Right lobe of liver (tissue), 4 donors: ENCODE results near the gene PLPP2.

Experiments
- POLR2A ChIP-seq: fragments of 450-650 bp; IDR thresholded peaks from one replicate; pipeline ENCODE4 v1.6.1; 2017; ENCODE audit warnings: antibody characterized with exemption, mild to moderate bottlenecking
- TF ChIP-seq, protein P1 (sequence below), 4 donors: fragments of 200-600 bp in 3 of 4; fragments of 450-650 bp in 1 of 4; IDR thresholded peaks; one replicate each; pipeline versions ENCODE4 v1.5.1 to v1.8.0; 2016 to 2022; ENCODE audit warnings: antibody characterized with exemption in 4 of 4, mild to moderate bottlenecking in 2 of 4
- donor health status: DM: no; HTN: no; CAD: no.
- donor health status: DM: no; HTN: no; CAD: no.
- donor health status: DM: no; HTN: yes; CAD: no.

DNA sequence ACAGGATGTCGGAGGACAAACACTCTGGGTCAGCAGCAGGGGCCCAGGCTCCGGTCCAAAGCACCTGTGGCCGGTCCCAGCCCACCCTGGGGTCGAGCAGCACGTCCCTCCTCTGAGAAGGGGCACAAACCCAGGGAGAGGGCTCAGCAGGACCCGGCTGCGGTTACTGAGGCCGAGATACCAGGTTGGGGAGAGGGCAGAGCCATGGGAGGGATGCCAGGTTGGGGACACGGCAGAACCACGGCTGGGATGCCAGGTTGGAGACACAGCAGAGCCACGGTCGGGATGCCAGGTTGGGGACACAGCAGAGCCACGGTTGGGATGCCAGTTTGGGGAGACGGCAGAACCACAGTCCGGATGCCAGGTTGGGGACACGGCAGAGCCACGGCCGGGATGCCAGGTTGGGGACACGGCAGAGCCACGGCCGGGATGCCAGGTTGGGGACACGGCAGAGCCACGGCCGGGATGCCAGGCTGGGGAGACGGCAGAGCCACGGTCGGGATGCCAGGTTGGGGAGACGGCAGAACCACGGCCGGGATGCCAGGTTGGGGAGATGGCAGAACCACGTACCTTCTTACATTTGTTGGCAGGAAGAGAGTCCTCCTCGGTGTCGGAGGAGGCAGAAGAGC is 34.8 kb upstream of the PLPP2 start:
- TF ChIP-seq, protein P1, sequence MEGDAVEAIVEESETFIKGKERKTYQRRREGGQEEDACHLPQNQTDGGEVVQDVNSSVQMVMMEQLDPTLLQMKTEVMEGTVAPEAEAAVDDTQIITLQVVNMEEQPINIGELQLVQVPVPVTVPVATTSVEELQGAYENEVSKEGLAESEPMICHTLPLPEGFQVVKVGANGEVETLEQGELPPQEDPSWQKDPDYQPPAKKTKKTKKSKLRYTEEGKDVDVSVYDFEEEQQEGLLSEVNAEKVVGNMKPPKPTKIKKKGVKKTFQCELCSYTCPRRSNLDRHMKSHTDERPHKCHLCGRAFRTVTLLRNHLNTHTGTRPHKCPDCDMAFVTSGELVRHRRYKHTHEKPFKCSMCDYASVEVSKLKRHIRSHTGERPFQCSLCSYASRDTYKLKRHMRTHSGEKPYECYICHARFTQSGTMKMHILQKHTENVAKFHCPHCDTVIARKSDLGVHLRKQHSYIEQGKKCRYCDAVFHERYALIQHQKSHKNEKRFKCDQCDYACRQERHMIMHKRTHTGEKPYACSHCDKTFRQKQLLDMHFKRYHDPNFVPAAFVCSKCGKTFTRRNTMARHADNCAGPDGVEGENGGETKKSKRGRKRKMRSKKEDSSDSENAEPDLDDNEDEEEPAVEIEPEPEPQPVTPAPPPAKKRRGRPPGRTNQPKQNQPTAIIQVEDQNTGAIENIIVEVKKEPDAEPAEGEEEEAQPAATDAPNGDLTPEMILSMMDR (IDR thresholded peaks at IDR 0.05) = no peak
- TF ChIP-seq POLR2A = no peak
